ENCODE results near the gene CNTN1. TPM values are rescaled to one million over a fixed set of nuclear protein-coding genes. Genes with fewer than 3 reads are reported as not detected.

Gene CNTN1
- total and polyA plus RNA-seq, 2 of the 4 experiments (the other 2 are of a cell fraction), result 0.10 to 0.18 TPM

DNA sequence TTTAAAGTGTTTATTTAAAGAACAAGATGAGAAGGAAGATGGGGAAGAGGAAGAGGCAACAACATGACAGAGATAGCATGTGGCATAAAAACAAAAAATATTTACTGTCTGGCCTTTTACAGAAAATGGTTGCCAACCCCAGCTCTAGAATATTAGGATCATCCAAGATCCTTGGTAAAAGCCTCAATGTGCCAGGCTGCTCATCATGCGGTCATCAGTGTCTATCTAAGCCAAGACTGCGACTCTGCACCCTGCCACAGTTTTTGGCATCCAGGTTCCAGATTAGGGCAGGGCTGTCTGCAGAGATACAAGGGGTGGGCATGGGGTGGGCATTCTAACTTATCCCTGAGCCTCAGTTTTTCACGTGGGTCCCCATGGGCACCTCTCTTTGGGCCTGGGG is 46.9 kb upstream of the CNTN1 start:
- H3K27me3 ChIP-seq (ENCODE audit: control insufficient read depth, insufficient read depth, low read length), result no peaks in the 10 kb centered on the region
- H2AK5ac ChIP-seq (ENCODE audit: low read depth, low read length), result no peak overlapping the region
- DNase-seq (no peak), ATAC-seq (ENCODE audit: low read depth) (no peak)
- no peak overlapping the region for H3K4me2 ChIP-seq (ENCODE audit: low read depth, low read length)
- CTCF ChIA-PET, result interaction anchor here (0.7 kb wide), 1 partner anchor 115 kb away, joined by 3 read pairs; no protein-coding TSS in a partner anchor
- no peak for TF ChIP-seq FOS (IDR thresholded peaks at IDR 0.05; ENCODE audit: low read depth, low read length)
- TF ChIP-seq, protein P1, sequence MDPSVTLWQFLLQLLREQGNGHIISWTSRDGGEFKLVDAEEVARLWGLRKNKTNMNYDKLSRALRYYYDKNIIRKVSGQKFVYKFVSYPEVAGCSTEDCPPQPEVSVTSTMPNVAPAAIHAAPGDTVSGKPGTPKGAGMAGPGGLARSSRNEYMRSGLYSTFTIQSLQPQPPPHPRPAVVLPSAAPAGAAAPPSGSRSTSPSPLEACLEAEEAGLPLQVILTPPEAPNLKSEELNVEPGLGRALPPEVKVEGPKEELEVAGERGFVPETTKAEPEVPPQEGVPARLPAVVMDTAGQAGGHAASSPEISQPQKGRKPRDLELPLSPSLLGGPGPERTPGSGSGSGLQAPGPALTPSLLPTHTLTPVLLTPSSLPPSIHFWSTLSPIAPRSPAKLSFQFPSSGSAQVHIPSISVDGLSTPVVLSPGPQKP (IDR thresholded peaks at IDR 0.05; ENCODE audit: borderline replicate concordance, low read depth, low read length), result no peak
- TF ChIP-seq SMC3 (IDR thresholded peaks at IDR 0.05; ENCODE audit: low read depth, low read length), result no peak
- TF ChIP-seq CEBPB (IDR thresholded peaks at IDR 0.05; ENCODE audit: low read depth, low read length), result no peak
- no peak overlapping the region for H3K14ac ChIP-seq (replicated peaks; ENCODE audit: low read depth, low read length)
- no peak overlapping the region for H2BK5ac ChIP-seq (ENCODE audit: low read depth, low read length, poor library complexity, severe bottlenecking)
- H3K36me3 ChIP-seq (ENCODE audit: control insufficient read depth, insufficient read depth, low read length), result no peaks in the 10 kb centered on the region
- H3K9me3 ChIP-seq (ENCODE audit: control insufficient read depth, insufficient read depth, low read length), result peaks cover 2% of the 10 kb centered on the region; the same call in 1 of the 2 replicates
- no peak overlapping the region for H3K4me3 ChIP-seq (ENCODE audit: insufficient read depth, low read depth, low read length)
- H2BK20ac ChIP-seq (ENCODE audit: low read depth, low read length), result no peak overlapping the region
- H2AFZ ChIP-seq (replicated peaks; ENCODE audit: low read length, poor library complexity), result no peak overlapping the region
- H3K27ac ChIP-seq (ENCODE audit: insufficient read depth, low read length), result no peak overlapping the region
- no peak overlapping the region for H3K4ac ChIP-seq (ENCODE audit: low read depth, low read length)
- no peak overlapping the region for H3K56ac ChIP-seq (ENCODE audit: extremely low read depth, insufficient read depth, low read length)
- no peaks in the 10 kb centered on the region for H3K79me1 ChIP-seq (ENCODE audit: low read depth in 1 of 2, low read length in 2 of 2)
- no peak overlapping the region for H4K8ac ChIP-seq (ENCODE audit: low read depth in 2 of 2, low read length in 2 of 2)
- POLR2A ChIA-PET (ENCODE audit: unreplicated experiment), result no interaction called here
- in situ Hi-C loops (cut with MboI; ENCODE audit: low sequenced_read_pairs) (no loop called here), dilution Hi-C loops (cut with HindIII; ENCODE audit: low sequenced_read_pairs, unreplicated experiment) (no loop called here), intact Hi-C loops (cut with micrococcal nuclease) (no loop called here)
- no TSS peak for BruUV-seq (replicated peaks)
- H2BK120ac ChIP-seq (ENCODE audit: low read depth, low read length), result no peak overlapping the region
- no peak overlapping the region for H3K18ac ChIP-seq (ENCODE audit: low read depth, low read length)
- H4K91ac ChIP-seq (ENCODE audit: insufficient read depth, low read depth, low read length), result no peak overlapping the region
- H2AK9ac ChIP-seq (replicated peaks; ENCODE audit: low read depth, low read length, poor library complexity), result no peak overlapping the region
- no peaks in the 10 kb centered on the region for H3K4me1 ChIP-seq (ENCODE audit: control insufficient read depth, insufficient read depth, low read length)
- no peak overlapping the region for H4K5ac ChIP-seq (ENCODE audit: low read depth, low read length)
- no peaks in the 10 kb centered on the region for H4K20me1 ChIP-seq (ENCODE audit: insufficient read depth, low read length)
- no peak overlapping the region for H3K9ac ChIP-seq (ENCODE audit: low read depth, low read length)
- H3K9me1 ChIP-seq (ENCODE audit: insufficient read depth, low read length), result no peaks in the 10 kb centered on the region
- H3K23ac ChIP-seq (ENCODE audit: low read depth, low read length), result no peak overlapping the region
- WGBS, 2 experiments (ENCODE audit: extremely low coverage in 2 of 2, insufficient read length in 1 of 2), result no CpG with 5 or more reads among the region's 3 CpGs
- no peak overlapping the region for H2BK15ac ChIP-seq (ENCODE audit: low read depth, low read length)

Data from IMR-90 (cell line).